SK-N-SH treated with all-trans-retinoic acid at 6 μM for 48 hours (cell line): ENCODE data around the gene CFAP20.

ENCODE experiments used
- ATAC-seq: fragments of 200-7000 bp; cut with Tn5 transposase; 3 replicates; pipeline ENCODE4 v1.9.1; 2020; ENCODE audit warnings: mild to moderate bottlenecking, moderate library complexity
- BACH2 ChIP-seq: fragments of 250-450 bp; sonication (Bioruptor Pico); IDR thresholded peaks from 2 replicates; pipeline ENCODE4 v1.9.0; 2021; ENCODE audit warnings: mild to moderate bottlenecking, borderline replicate concordance
- CSDC2 ChIP-seq: fragments of 250-450 bp; sonication (Bioruptor Pico); IDR thresholded peaks from 2 replicates; pipeline ENCODE4 v1.5.0; 2020; ENCODE audit warnings: mild to moderate bottlenecking, moderate library complexity
- ESRRG ChIP-seq: fragments of 250-450 bp; sonication (Bioruptor Pico); IDR thresholded peaks from 2 replicates; pipeline ENCODE4 v1.6.1; 2021; ENCODE audit warnings: mild to moderate bottlenecking
- GLIS3 ChIP-seq: fragments of 250-450 bp; sonication (Bioruptor Pico); IDR thresholded peaks from 2 replicates; pipeline ENCODE4 v1.5.0; 2020; ENCODE audit warnings: mild to moderate bottlenecking, moderate library complexity
- ISL1 ChIP-seq: fragments of 250-450 bp; sonication (Bioruptor Pico); IDR thresholded peaks from 2 replicates; pipeline ENCODE4 v2.1.2; 2022; ENCODE audit warnings: mild to moderate bottlenecking, moderate library complexity
- OSR1 ChIP-seq: fragments of 250-450 bp; sonication (Bioruptor Pico); IDR thresholded peaks from 2 replicates; pipeline ENCODE4 v1.8.0; 2022; ENCODE audit warnings: moderate library complexity, mild to moderate bottlenecking, inconsistent platforms
- PPARA ChIP-seq: fragments of 250-450 bp; sonication (Bioruptor Pico); IDR thresholded peaks from 2 replicates; pipeline ENCODE4 v1.5.0; 2020; ENCODE audit warnings: mild to moderate bottlenecking, borderline replicate concordance
- SNAI2 ChIP-seq: fragments of 250-450 bp; sonication (Bioruptor Pico); IDR thresholded peaks from 2 replicates; pipeline ENCODE4 v1.5.0; 2020; ENCODE audit warnings: mild to moderate bottlenecking, moderate library complexity
- TCF4 ChIP-seq: fragments of 250-450 bp; sonication (Bioruptor Pico); IDR thresholded peaks from 2 replicates; pipeline ENCODE4 v1.8.0; 2021; ENCODE audit warnings: mild to moderate bottlenecking, moderate library complexity, borderline replicate concordance
- TOX ChIP-seq: fragments of 250-450 bp; sonication (Bioruptor Pico); IDR thresholded peaks from 2 replicates; pipeline ENCODE4 v1.8.0; 2021; ENCODE audit warnings: mild to moderate bottlenecking, moderate library complexity, borderline replicate concordance
- ZC3H10 ChIP-seq: fragments of 250-450 bp; sonication (Bioruptor Pico); IDR thresholded peaks from 2 replicates; pipeline ENCODE4 v1.5.1; 2021; ENCODE audit warnings: mild to moderate bottlenecking, moderate library complexity
- ZFP3 ChIP-seq: fragments of 250-450 bp; sonication (Bioruptor Pico); IDR thresholded peaks from 2 replicates; pipeline ENCODE4 v1.5.0; 2020; ENCODE audit warnings: mild to moderate bottlenecking, moderate library complexity
- ZFP30 ChIP-seq: fragments of 450-650 bp; formaldehyde crosslinking; IDR thresholded peaks from 2 replicates; pipeline ENCODE4 v1.5.0; 2022; ENCODE audit warnings: mild to moderate bottlenecking, moderate library complexity
- ZNF565 ChIP-seq: fragments of 450-650 bp; formaldehyde crosslinking; conservative IDR thresholded peaks from 2 replicates; pipeline ENCODE4 v1.5.0; 2020; ENCODE audit warnings: low read depth, mild to moderate bottlenecking, moderate library complexity
- ZNF70 ChIP-seq: fragments of 450-650 bp; formaldehyde crosslinking; IDR thresholded peaks from 2 replicates; pipeline ENCODE4 v1.5.0; 2020; ENCODE audit warnings: mild to moderate bottlenecking, moderate library complexity
- ZNF8 ChIP-seq: fragments of 450-650 bp; formaldehyde crosslinking; IDR thresholded peaks from 2 replicates; pipeline ENCODE4 v1.5.0; 2020; ENCODE audit warnings: mild to moderate bottlenecking, moderate library complexity
- TF ChIP-seq, protein P1 (sequence below): fragments of 250-450 bp; sonication (Bioruptor Pico); IDR thresholded peaks from 2 replicates; pipeline ENCODE4 v1.5.1; 2021; ENCODE audit warnings: mild to moderate bottlenecking, moderate library complexity
- TF ChIP-seq, protein P2 (sequence below): fragments of 250-450 bp; sonication (Bioruptor Pico); IDR thresholded peaks from 2 replicates; pipeline ENCODE4 v1.8.0; 2021; ENCODE audit warnings: low read depth, mild to moderate bottlenecking, moderate library complexity, borderline replicate concordance
- TF ChIP-seq, protein P3 (sequence below): fragments of 250-450 bp; sonication (Bioruptor Pico); IDR thresholded peaks from 2 replicates; pipeline ENCODE4 v1.8.0; 2020; ENCODE audit warnings: mild to moderate bottlenecking, moderate library complexity, borderline replicate concordance
- TF ChIP-seq, protein P4 (sequence below): fragments of 250-450 bp; sonication (Bioruptor Pico); IDR thresholded peaks from 2 replicates; pipeline ENCODE4 v1.5.0; 2020; ENCODE audit warnings: mild to moderate bottlenecking, moderate library complexity

The CFAP20 gene

DNA sequence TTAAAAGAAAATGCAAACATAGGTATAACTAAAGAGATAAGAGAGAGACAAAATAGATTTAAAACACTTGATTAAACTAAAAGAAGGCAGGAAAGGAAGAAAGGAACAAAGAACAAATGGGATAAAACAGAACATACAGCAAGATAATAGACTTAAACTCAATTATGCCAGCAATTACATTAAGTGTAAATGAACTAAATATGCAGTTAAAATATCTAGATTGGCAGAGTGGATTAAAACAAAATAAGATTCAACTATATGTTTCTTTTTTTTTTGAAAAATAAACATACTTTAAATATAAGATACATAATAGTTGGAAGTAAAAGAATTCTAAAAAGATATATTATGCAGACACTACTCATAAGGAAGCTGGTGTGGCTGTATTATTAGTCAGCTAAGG lies 9.7 kb upstream of the CFAP20 start (continued):
- TF ChIP-seq, protein P1, sequence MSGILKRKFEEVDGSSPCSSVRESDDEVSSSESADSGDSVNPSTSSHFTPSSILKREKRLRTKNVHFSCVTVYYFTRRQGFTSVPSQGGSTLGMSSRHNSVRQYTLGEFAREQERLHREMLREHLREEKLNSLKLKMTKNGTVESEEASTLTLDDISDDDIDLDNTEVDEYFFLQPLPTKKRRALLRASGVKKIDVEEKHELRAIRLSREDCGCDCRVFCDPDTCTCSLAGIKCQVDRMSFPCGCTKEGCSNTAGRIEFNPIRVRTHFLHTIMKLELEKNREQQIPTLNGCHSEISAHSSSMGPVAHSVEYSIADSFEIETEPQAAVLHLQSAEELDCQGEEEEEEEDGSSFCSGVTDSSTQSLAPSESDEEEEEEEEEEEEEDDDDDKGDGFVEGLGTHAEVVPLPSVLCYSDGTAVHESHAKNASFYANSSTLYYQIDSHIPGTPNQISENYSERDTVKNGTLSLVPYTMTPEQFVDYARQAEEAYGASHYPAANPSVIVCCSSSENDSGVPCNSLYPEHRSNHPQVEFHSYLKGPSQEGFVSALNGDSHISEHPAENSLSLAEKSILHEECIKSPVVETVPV (CRISPR knock-in tag): no peak

DNA sequence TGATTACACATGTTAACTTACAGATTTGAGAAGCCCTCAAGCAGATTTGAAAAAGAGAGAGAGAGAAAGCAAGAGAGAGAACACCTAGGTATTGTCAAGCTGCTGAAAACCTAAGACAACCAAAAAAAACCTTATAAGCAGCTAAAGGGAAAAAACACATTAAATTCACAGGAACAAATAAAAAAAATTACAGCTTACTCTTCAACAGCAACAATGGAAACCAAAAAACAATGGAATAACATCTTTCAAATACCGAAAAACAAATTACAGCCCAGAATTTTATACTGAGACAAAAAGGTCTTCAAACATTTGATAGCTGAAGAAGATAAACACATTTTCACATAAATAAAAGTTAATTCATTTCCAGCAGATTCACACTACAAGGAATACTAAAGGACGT lies 8.4 kb upstream of the CFAP20 start:
- TF ChIP-seq, protein P2, sequence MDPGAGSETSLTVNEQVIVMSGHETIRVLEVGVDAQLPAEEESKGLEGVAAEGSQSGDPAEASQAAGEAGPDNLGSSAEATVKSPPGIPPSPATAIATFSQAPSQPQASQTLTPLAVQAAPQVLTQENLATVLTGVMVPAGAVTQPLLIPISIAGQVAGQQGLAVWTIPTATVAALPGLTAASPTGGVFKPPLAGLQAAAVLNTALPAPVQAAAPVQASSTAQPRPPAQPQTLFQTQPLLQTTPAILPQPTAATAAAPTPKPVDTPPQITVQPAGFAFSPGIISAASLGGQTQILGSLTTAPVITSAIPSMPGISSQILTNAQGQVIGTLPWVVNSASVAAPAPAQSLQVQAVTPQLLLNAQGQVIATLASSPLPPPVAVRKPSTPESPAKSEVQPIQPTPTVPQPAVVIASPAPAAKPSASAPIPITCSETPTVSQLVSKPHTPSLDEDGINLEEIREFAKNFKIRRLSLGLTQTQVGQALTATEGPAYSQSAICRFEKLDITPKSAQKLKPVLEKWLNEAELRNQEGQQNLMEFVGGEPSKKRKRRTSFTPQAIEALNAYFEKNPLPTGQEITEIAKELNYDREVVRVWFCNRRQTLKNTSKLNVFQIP (CRISPR knock-in tag): no peak
- TF ChIP-seq ZFP30 (CRISPR knock-in tag): no peak
- no peak for TF ChIP-seq ZFP3 (CRISPR knock-in tag)
- TF ChIP-seq ISL1: no peak
- TF ChIP-seq TOX (CRISPR knock-in tag): no peak
- TF ChIP-seq OSR1 (CRISPR knock-in tag): no peak
- no peak for TF ChIP-seq ZNF565 (CRISPR knock-in tag)
- ATAC-seq: no peak

DNA sequence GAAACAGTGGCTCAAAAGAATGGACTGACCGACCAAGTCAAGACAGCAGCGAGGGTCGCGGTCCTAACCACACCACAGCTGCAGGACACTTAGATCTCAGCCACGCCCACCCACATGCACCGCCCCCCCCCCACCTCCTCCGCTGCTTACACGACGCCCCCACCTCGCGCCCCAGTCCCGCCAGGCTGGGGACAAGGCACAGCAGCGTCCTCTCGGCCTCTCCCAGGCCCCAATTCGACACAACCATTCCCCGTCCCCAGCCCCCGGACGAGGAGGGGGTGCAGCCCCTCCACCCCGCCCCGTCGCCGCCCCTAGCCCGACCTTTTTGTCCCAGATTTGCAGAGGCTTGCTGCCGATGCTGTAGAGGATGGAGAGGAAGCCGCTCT lies 477 bp downstream of the CFAP20 start:
- TF ChIP-seq TOX (CRISPR knock-in tag) (no peak), PPARA (CRISPR knock-in tag) (no peak), ZNF8 (CRISPR knock-in tag) (no peak), CSDC2 (CRISPR knock-in tag) (no peak), ESRRG (CRISPR knock-in tag) (no peak), ISL1 (no peak), ZNF70 (CRISPR knock-in tag) (no peak), OSR1 (CRISPR knock-in tag) (no peak), ZNF565 (CRISPR knock-in tag) (no peak), TCF4 (CRISPR knock-in tag) (no peak)
- TF ChIP-seq, protein P1 (CRISPR knock-in tag): no peak
- TF ChIP-seq, protein P2 (CRISPR knock-in tag): no peak
- TF ChIP-seq, protein P3, sequence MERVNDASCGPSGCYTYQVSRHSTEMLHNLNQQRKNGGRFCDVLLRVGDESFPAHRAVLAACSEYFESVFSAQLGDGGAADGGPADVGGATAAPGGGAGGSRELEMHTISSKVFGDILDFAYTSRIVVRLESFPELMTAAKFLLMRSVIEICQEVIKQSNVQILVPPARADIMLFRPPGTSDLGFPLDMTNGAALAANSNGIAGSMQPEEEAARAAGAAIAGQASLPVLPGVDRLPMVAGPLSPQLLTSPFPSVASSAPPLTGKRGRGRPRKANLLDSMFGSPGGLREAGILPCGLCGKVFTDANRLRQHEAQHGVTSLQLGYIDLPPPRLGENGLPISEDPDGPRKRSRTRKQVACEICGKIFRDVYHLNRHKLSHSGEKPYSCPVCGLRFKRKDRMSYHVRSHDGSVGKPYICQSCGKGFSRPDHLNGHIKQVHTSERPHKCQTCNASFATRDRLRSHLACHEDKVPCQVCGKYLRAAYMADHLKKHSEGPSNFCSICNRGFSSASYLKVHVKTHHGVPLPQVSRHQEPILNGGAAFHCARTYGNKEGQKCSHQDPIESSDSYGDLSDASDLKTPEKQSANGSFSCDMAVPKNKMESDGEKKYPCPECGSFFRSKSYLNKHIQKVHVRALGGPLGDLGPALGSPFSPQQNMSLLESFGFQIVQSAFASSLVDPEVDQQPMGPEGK (CRISPR knock-in tag): no peak
- ATAC-seq: peak; percentile 16

DNA sequence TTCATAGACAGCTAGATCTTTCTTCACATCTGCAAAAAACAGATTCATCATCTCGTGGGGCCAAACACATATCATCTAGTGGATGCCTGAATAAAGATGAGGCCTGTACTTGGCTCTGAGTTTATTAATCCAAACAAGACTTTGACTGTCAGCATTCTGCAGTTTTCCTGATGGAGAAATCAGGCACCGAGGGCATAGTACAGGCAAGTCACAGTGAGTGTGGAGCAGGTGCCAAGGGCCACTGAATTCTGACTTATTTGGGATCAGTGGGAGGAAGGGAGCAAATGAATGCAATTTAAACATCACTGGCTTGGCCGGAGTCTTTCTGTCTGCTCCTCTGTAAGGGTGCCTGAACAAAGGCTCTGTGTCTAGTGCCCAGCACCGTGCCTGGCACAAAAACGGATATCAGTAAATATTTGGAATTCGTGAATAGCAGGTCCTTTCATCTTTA lies 975 bp downstream of the CFAP20 start:
- 0 out of 3 replicates have a peak, but pooled peaks have one; percentile 2 for ATAC-seq
- no peak for TF ChIP-seq BACH2 (CRISPR knock-in tag)
- TF ChIP-seq, protein P1 (CRISPR knock-in tag): no peak
- no peak for TF ChIP-seq ZC3H10 (CRISPR knock-in tag)
- no peak for TF ChIP-seq ISL1
- TF ChIP-seq ZFP3 (CRISPR knock-in tag): no peak
- TF ChIP-seq, protein P4, sequence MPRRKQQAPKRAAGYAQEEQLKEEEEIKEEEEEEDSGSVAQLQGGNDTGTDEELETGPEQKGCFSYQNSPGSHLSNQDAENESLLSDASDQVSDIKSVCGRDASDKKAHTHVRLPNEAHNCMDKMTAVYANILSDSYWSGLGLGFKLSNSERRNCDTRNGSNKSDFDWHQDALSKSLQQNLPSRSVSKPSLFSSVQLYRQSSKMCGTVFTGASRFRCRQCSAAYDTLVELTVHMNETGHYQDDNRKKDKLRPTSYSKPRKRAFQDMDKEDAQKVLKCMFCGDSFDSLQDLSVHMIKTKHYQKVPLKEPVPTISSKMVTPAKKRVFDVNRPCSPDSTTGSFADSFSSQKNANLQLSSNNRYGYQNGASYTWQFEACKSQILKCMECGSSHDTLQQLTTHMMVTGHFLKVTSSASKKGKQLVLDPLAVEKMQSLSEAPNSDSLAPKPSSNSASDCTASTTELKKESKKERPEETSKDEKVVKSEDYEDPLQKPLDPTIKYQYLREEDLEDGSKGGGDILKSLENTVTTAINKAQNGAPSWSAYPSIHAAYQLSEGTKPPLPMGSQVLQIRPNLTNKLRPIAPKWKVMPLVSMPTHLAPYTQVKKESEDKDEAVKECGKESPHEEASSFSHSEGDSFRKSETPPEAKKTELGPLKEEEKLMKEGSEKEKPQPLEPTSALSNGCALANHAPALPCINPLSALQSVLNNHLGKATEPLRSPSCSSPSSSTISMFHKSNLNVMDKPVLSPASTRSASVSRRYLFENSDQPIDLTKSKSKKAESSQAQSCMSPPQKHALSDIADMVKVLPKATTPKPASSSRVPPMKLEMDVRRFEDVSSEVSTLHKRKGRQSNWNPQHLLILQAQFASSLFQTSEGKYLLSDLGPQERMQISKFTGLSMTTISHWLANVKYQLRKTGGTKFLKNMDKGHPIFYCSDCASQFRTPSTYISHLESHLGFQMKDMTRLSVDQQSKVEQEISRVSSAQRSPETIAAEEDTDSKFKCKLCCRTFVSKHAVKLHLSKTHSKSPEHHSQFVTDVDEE (CRISPR knock-in tag): no peak
- TF ChIP-seq PPARA (CRISPR knock-in tag): no peak
- no peak for TF ChIP-seq TOX (CRISPR knock-in tag)
- TF ChIP-seq, protein P3 (CRISPR knock-in tag): no peak
- no peak for TF ChIP-seq ESRRG (CRISPR knock-in tag)
- no peak for TF ChIP-seq GLIS3 (CRISPR knock-in tag)
- TF ChIP-seq SNAI2 (CRISPR knock-in tag): no peak
- no peak for TF ChIP-seq ZNF8 (CRISPR knock-in tag)
